Left cardiac atrium (tissue), 4 donors: ENCODE data around the gene SCAMP3. TPM values are rescaled to one million over a fixed set of nuclear protein-coding genes. Genes with fewer than 3 reads are reported as not detected.
"Not testable (repeated sequence)": the region's sequence is repeated elsewhere in the genome, so short reads cannot be mapped to it uniquely, and the experiment has no call there.

Experiments used
- ATAC-seq, 2 donors: fragments of 200-7000 bp; cut with Tn5 transposase; one replicate each; pipeline ENCODE4 v1.9.1; 2020; ENCODE audit warnings: mild to moderate bottlenecking in 2 of 2, moderate library complexity in 2 of 2
- DNase-seq: peaks from one replicate; pipeline ENCODE4 v3.0.0-alpha.2; 2020
- intact Hi-C, 2 donors: fragments of 100-400 bp; cut with DNase I; formaldehyde crosslinking; loops; one replicate each; pipeline versions ENCODE4 v1.14.1 to v1.15.1; 2022 to 2023
- long read RNA-seq: library from polyadenylated mRNA; unstranded; transcript quantifications from one replicate; pipeline ENCODE4 v2.0.0, GENCODE V29; 2021
- total RNA-seq, 2 donors: library from RNA; stranded (reverse); fragmentation: NEBNext Ultra II Directional; extraction: Animal tissue kit (Norgen Biotek cat#: 25700); gene quantifications; one replicate each; pipeline ENCODE4 v1.2.1, GENCODE V29; 2021
- donor health status: DM: no; HTN: yes; CAD: no.
- donor health status: DM: no; HTN: yes; CAD: no; lungs with severe emphysema.
- donor health status: DM: yes; HTN: yes; CAD: no.
- donor health status: Dilated cardiomyopathy.

Gene SCAMP3
- total RNA-seq, result 10 to 100 TPM; 53.6 to 66.4 TPM
- long read RNA-seq, transcript SCAMP3-202 (8 exons, 1,537 nt), result minor isoform, 13 of 89 reads
- long read RNA-seq, transcript SCAMP3-201 (9 exons, 1,446 nt), result major isoform, 53 of 89 reads
- long read RNA-seq, partial matches to known transcripts, result 10 of 89 reads
- long read RNA-seq, other reads (novel, unspliced or antisense), result 13 of 89 reads

DNA sequence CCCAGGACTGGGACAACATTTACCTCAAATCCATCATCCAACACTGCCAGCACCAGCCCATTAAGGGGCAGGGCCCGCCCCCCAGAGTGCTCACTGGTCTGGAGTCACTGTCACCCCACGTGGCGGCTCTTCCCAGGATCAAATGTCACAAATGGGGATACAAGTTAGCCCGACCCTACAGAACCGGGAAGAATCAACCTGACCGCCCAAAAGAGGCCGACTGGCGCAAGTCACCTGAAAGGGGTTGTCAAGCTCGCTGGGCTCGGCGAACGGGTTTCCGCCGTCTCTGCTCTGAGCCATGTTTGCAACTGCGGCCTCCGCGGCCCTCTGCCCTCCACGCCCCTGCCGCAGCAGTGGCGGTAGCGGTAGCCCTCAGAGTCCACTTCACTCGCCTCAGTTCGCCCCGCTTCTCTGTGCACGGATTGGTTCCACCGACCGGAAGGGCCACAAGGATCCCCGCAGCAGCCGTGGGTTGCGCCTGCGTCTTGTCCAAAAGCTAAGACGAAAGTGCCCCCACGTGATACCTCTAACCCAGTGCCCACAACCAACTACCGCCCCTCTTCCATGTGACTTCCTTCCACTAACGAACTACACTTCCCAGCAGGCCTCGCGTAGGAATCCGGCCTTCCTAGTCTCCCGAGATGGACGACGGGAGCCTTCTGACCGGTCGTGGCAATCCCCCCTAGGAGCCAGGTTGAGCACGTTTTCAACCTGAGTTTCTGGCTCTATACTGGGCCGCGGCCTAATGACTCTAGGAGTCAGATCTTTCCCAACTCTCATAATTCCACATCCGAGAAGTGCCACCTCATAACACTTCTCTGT, at the start of gene SCAMP3:
SCAMP3 (minus strand) TSS at position 509 of the 822 bp plus-strand sequence; CDS start at position 300, 209 bp downstream.
- DNase-seq (peak; percentile 97), ATAC-seq (peak; percentile 98 to 99)
- intact Hi-C loops, result no loop called here

DNA sequence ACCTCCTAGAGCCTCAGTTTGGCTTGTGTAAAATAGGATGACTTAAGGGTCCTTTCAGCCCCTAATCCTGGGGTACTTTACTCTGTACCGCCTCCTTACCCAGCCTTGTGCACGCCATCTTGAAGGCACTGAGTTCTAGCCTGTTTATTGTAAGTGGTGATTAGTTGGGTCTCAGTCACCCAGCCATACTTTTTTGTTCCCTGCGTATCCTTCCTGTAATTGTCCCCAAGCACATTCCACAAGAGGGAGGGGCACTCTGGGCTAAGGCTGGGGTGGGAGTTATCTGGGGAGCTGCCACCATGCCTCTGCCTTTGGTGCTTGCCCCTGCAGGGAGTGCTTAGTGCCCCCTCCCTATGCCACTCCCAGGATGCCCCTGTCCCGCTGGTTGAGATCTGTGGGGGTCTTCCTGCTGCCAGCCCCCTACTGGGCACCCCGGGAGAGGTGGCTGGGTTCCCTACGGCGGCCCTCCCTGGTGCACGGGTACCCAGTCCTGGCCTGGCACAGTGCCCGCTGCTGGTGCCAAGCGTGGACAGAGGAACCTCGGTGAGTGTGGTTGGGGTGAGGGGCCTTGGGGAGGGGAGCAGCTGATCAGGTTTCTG, 47.4 kb upstream of the SCAMP3 start:
- ATAC-seq (peak in 1 of 2 donors; percentile 11), DNase-seq (peak; percentile 59)
- intact Hi-C loops, result loop anchor here in 1 of 2 donors (2.0 kb wide), 1 partner anchor 37 kb away; the partner anchor contains the start of gene CLK2

DNA sequence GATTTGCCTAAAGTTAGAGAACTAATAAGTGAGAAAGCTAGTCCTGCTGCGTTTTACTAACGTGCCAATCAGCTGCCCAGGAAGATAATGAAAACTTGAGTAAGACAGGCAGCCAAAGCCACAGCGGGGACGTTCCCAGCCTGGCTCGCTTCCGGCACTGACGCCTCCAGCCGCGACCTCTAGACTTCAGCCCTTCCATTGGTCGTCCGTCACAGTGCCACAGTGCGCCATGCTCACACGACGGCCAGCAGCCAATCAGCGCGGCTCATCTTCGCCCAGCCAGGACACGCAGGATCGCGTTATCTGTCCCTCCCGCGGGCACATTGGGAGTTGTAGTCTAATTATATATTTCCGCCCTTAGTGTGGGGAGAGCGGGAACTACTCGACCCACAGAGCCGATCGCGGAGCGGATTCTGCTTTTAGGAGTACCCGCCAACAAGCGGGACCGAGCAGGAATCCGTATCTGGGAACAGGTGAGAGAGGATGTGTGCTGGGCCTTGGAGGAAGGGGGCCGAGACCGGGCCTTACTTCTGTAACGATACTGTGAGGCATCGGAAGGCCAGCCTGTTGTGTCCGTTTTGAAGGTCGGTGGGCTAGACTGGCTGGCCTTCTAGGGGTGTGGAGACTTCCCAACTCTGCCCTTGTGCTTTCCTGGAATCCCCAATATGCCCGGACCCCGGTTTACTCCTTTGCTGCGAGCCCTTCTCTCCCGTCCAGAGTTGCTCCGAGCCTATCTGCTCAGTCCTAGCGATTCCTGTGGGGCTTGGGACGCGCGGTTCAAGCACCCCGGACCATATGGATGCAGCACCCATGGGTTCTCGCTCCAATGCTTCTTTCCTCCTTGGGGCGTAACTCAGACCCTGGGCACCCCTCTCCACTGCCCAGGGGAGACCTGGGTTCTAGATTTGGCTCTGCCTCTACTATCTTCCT, 46.6 kb upstream of the SCAMP3 start, which contains the start of gene FDPS:
FDPS (plus strand) TSS at position 374 of the 930 bp plus-strand sequence. CDS start 924 bp downstream, outside the sequence.
- DNase-seq (peak; percentile 99), ATAC-seq (peak; percentile 99)
- intact Hi-C loops, result loop anchor here in 1 of 2 donors (2.0 kb wide), 1 partner anchor 36 kb away; the partner anchor contains the start of gene CLK2

DNA sequence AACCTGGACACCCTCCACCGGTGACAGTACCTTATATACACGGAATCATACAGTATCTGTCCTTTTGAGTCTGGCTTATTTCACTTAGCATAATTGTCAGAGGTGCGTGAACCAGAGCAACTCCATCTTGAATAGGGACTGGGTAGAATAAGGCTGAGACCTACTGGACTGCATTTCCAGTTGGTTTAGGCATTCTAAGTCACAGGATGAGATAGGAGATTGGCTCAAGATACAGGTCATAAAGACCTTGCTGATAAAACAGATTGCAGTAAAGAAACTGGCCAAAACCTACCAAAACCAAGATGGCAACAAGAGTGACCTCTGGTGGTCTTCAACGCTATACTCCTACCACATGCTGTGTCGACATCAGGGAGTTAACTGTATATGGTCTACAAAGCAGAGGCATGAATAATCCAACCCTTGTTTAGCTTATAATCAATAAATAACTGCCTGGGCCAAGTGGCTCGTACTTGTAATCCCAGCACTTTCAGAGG, 45.1 kb upstream of the SCAMP3 start:
- intact Hi-C loops, result no loop called here
- no peak for ATAC-seq
- DNase-seq, result no peak

DNA sequence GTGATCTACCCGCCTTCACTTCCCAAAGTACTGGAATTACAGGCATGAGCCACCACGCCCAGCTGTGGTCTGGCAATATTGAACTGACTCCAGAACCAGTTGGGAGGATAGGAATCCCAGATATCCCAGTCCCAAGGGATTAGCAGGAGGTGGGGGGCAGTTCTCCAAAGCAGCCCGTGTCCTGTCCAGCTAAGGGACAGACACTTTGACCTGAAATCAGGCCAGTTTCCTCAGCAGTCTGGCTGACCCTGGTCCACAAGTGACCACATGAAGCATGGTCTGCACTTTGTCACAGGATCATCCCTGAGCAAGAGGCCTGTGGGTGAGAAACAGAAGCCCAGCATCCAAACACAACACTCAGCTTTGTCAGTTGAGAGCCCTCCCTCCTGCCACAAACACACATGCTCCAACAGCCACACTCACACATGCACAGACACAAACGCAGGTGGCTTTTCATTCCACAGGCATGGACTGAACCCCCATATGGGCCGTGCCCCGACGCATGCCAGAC, 43.8 kb upstream of the SCAMP3 start:
- intact Hi-C loops, result no loop called here
- no peak for ATAC-seq
- DNase-seq, result no peak

DNA sequence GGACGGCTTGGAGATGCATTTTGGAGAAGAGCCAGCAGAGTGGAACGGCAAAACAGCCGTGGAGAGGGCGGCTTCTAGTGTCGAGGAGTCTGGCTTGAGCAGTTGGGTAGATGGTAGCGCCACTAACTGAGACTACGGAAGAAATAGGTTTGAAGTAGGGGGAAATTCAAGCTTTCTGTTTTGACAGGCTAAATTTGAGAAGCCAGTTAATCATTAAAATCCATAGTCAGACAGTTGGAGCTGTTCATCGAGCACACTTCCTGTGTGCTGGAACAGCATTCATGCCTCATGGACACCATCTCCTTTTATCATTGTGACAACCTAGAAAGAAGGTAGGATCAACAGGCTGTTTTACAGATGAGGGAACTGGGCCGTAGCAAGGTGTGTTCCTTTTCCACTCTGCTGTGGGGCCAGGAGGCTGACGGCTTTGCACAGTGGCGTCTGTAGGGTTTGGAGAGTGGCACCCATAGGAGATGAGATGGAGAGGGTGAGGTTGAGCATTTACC, 42.5 kb upstream of the SCAMP3 start:
- intact Hi-C loops, result no loop called here
- no peak for DNase-seq
- no peak for ATAC-seq

DNA sequence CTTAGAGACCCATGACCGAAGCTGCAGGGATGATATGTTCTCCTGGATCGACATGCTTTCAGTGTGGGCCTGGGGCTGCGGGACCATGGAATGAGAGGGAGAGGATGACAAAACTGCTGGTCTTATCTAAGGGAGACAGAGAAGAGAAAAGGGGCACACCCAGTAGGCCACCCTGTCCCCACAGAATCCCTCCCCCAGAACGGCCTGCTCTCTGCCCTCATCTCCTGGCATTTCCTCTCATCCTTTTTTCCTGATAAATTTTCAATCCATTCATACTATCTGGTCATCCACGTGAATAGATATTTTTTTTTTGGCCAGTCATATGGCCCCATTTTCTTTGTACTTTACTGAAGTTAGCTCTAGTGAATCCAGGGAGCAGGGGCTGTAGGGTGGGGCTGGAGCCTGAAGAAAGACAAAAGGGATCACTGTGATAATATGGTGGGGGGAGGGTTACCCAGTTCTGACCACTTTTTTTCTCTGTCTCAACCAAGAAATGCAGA, 39.2 kb upstream of the SCAMP3 start, which contains the start of gene PKLR:
PKLR (minus strand) TSS at position 97 of the 500 bp plus-strand sequence; CDS start at position 54, 43 bp downstream.
- DNase-seq (no peak), ATAC-seq (no peak)
- intact Hi-C loops, result no loop called here

DNA sequence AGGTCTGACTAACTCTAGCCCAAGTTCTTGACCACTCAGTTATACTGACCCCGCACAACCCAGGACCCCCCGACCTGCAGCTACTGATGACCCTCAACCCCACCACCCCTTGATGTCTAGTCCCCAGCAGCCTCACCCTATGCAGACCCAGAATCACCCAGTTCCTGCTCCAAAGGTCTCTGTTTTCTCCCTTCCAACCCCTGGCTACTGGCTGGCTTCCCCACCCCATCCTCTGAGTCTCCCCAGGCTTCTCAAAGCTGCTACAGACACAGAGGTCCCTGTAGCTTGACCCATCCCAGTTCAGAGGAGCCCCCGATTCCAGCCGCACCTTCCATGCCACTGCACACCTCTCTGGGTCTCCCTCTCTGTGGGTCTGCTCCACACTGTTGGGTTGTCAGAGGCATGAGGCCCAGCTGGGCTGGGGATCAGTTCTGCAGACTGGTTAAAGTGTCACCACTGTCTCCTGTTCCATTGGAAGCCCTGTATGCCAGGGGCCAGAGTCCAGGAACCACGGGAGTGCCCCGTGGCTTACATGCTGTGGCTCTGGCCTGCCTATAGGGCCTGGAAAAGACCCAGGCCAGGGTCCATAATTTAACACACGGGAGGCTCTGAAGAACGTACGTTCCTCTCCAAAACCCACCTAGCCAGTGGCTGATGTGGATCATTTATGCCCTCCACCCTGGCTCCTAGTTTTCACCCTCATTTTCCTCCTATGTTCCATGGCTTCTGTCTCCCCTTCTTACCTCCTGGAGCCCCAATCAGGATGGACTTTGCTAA, 38.6 kb upstream of the SCAMP3 start:
- intact Hi-C loops, result no loop called here
- DNase-seq, result no peak
- ATAC-seq, result no peak

DNA sequence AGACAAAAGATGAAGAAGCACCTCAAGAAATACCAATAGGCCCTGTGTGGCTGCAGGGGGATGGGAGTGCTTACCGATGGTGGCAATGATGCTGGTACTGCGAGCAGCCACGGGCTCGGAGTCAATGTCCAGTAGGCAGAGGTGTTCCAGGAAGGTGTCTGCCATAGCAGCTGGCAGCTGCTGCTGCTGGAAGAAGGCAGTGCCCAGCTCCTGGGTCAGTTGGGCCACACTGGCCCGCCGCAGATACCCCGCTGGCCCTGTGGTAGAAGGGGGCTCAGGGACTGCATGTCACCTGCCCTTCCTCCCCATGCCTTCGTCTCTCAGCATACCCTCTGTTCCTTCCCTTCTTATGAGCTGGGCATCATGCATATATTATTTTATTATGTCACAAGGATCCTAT, 37.9 kb upstream of the SCAMP3 start:
- no peak for DNase-seq
- no peak for ATAC-seq
- intact Hi-C loops, result no loop called here

DNA sequence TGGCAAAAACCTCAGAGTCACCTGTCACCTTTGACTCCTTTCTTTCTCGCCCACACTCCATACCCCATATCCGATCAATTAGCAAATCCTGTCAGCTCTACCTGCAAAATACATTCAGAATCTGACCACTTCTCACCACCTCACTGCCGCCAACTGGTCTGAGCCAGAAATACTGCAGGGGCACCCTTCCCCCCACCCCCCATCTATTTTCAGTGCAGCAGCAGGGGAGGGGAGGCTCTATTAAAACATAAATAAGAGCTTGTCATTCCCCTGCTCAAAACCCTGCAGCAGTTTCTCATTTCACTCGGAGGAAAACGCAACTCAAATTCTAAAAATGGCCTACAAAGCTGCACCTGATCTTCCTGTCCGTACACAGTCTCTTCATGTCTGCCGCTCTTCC, 35.2 kb upstream of the SCAMP3 start:
- DNase-seq (no peak), ATAC-seq (no peak)
- intact Hi-C loops, result no loop called here

DNA sequence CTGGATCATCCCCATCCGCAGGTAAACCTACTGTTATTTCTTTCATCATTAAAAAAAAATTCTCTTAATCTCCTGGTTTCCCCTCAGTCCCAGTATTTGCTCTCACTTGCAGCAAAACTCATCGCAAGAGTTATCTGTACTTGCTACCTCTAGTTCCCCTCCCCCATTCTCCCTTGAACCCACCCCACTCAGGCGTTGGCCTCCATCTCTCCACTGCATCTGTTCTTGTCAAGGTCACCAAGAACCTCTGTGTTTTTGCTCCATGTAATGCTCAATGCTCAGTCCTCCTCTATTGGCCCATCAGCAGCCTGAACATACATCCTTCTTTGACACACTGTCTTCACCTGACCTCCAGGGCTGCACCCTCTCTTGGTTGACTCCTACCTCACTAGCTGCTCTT, 34.5 kb upstream of the SCAMP3 start:
- no peak for ATAC-seq
- DNase-seq, result no peak
- intact Hi-C loops, result no loop called here

DNA sequence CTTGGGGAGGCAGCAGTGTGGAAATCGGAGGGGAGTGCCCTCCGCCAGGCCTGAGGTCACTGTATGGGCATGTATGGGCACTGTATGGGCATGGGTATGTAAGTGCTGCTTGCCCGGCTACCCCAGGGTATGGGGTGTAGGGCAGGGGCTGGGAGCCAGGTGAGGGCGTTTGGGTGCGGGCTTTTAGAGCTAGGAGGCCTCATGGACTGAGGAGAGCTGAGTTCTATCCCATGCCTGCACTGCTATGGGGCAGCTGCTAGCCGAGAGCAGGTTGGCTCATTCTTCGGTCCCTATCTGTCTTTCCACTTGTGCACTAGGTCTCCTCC, 33.7 kb upstream of the SCAMP3 start:
- intact Hi-C loops, result no loop called here
- ATAC-seq (no peak), DNase-seq (no peak)

DNA sequence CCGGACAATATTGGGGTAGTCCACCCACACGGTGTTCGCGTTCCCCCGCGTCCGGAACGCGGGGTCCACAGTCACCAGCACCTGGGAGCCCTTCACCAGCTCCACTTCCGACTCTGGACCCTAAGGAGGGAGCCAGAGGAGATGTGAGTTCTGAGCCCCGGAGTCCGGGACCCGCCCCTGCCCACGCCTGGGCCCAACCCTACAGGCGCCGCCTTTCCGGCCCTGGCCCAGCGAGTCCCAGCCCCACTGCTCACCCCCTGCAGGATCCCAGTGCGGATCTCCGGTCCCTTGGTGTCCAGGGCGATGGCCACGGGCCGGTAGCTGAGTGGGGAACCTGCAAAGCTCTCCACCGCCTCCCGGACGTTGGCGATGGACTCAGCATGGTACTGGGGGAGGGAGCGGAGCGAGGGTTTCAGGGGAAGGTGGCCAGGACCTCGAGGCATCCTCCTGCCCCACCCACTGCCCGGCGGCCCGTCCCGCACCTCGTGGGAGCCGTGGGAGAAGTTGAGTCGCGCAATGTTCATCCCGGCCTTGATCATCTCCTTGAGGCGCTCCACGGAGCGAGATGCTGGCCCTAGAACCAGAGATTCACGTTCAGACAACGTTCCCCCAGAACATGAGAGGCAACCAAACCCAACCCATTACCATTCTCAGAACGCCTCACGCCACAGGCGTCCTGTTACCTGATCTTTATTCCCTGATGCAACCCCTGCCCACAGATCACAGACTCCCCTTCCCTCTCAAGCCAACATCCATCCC, 33.2 kb upstream of the SCAMP3 start:
- ATAC-seq, result peak in 1 of 2 donors; percentile 61
- intact Hi-C loops, result no loop called here
- no peak for DNase-seq

DNA sequence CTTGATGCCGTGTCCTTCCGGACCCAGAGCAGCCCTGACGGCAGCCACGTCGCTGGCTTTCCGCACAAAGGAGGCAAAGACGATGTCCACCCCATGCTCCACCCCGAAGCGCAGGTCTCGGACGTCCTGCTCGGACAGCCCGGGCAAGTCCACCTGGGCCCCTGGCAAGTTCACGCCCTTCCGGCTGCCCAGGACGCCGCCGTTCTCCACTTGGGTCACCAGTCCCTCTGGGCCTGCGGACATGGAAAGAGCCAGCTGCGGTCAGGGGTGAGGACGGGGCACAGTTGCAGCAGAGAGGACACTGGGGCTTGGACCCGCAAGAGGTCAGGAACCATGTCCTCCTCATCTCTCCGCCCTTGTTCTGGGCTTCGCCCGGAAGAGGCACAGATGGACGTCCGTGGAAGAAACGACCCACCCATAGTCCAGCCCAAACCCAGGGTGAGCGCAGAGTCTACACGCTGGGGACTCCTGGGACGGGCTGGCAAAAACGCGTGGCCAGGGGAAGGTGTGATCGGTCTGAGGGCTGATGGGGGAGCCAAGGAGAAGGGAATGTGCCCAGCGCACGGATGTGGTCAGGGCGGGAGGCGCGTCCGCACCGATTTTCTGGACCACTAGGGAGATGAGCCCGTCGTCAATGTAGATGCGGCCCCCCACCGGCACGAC, 32.5 kb upstream of the SCAMP3 start:
- peak; percentile 30 to 32 for ATAC-seq
- intact Hi-C loops, result no loop called here
- no peak for DNase-seq

DNA sequence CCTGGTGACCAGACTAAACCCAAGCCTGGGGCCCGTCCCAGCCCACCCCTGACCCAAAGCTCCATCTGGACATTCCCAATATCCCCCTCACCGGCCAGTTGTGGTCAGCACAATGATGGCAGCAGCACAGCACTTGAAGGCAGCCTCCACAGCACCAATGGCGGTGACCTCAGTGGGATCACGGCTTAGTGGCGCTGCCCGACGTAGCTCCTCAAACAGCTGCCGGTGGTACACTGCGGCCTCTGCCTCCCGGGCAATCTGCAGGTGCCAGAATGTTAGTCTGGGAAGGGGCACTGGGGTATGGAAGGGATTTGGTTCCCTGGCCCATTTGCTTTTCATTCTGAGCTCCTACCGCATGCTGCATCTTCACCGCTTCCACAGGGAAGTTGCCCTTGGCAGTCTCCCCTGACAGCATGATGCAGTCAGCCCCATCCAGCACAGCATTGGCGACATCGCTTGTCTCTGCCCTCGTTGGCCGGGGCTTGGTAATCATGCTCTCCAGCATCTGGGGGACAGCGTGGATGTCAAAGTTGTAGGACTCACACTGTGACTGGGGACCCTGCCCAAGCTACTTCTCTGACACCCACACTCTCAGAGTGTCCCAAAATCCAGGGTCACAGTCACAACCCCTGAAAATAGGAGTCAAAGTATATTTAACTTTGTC, 31.1 kb upstream of the SCAMP3 start:
- intact Hi-C loops, result no loop called here
- DNase-seq (no peak), ATAC-seq (no peak)

DNA sequence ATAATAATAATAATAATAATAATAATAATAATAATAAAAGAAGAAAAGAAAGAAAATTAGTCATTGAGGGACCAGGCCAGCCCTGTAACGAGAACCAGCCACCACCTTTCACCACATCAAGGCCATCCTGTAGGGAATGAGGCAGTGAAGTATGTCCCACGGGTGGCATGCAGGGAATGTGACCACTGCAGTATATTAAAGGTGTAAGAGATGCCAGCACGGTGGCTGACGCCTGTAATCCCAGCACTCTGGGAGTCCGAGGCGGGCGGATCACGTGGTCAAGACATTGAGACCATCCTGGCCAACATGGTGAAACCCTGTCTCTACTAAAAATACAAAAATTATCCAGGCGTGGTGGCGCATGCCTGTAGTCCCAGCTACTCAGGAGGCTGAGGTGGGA, 28.8 kb upstream of the SCAMP3 start:
- ATAC-seq, intact Hi-C loops, DNase-seq: not testable (repeated sequence)
